ENCODE results near the gene AKTIP. TPM values are rescaled to one million over a fixed set of nuclear protein-coding genes. Genes with fewer than 3 reads are reported as not detected.

The AKTIP gene
- total and polyA plus RNA-seq, 2 of the 4 experiments (the other 2 are of a cell fraction) = 17.7 to 19.9 TPM

DNA sequence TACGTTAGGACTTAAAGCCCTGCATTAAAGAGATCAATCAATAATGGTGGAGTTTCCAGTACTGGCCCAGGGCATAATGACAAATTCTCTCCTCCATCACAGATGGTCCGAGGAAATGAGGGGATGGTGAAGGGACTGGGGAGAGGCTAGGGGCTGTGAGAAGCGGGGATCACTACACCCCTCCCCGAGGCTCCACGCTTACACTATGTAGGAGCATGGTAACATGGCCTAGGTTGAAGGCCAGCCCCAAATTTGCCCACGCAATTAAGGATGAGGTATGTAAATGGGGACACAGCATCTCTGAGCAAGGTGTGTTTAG, 8.0 kb upstream of the AKTIP start:
- Histone ChIP-seq H3K9me1 (ENCODE audit: insufficient read depth, low read length) (no peaks in the 10 kb centered on the region), H2BK15ac (ENCODE audit: low read depth, low read length) (no peak overlapping the region), H2AK5ac (ENCODE audit: low read depth, low read length) (no peak overlapping the region), H2BK120ac (ENCODE audit: low read depth, low read length) (no peak overlapping the region), H4K91ac (ENCODE audit: insufficient read depth, low read depth, low read length) (no peak overlapping the region), H3K9me3 (ENCODE audit: control insufficient read depth, insufficient read depth, low read length) (no peaks in the 10 kb centered on the region), H3K27me3 (ENCODE audit: control insufficient read depth, insufficient read depth, low read length) (peaks cover 2% of the 10 kb centered on the region), H3K56ac (ENCODE audit: extremely low read depth, insufficient read depth, low read length) (no peak overlapping the region), H2AFZ (replicated peaks; ENCODE audit: low read length, poor library complexity) (no peak overlapping the region), H3K36me3 (ENCODE audit: control insufficient read depth, insufficient read depth, low read length) (no peaks in the 10 kb centered on the region), H3K4me1 (ENCODE audit: control insufficient read depth, insufficient read depth, low read length) (no peaks in the 10 kb centered on the region), H4K20me1 (ENCODE audit: insufficient read depth, low read length) (no peaks in the 10 kb centered on the region), H3K9ac (ENCODE audit: low read depth, low read length) (no peak overlapping the region), H3K4ac (ENCODE audit: low read depth, low read length) (no peak overlapping the region), H2BK20ac (ENCODE audit: low read depth, low read length) (no peak overlapping the region), H3K18ac (ENCODE audit: low read depth, low read length) (no peak overlapping the region), H4K8ac (ENCODE audit: low read depth in 2 of 2, low read length in 2 of 2) (no peak overlapping the region), H2BK5ac (ENCODE audit: low read depth, low read length, poor library complexity, severe bottlenecking) (no peak overlapping the region), H3K27ac (ENCODE audit: insufficient read depth, low read length) (no peak overlapping the region), H4K5ac (ENCODE audit: low read depth, low read length) (no peak overlapping the region), H3K4me3 (ENCODE audit: insufficient read depth, low read depth, low read length) (no peak overlapping the region), H3K4me2 (ENCODE audit: low read depth, low read length) (no peak overlapping the region), H3K14ac (replicated peaks; ENCODE audit: low read depth, low read length) (no peak overlapping the region), H3K23ac (ENCODE audit: low read depth, low read length) (no peak overlapping the region), H3K79me1 (ENCODE audit: low read depth in 1 of 2, low read length in 2 of 2) (no peaks in the 10 kb centered on the region), H2AK9ac (replicated peaks; ENCODE audit: low read depth, low read length, poor library complexity) (no peak overlapping the region)
- intact Hi-C loops (cut with micrococcal nuclease) (loop anchor here (10.0 kb wide), 1 partner anchor 1316 kb away; no protein-coding TSS in a partner anchor), dilution Hi-C loops (cut with HindIII; ENCODE audit: low sequenced_read_pairs, unreplicated experiment) (no loop called here), in situ Hi-C loops (cut with MboI; ENCODE audit: low sequenced_read_pairs) (no loop called here)
- ATAC-seq (ENCODE audit: low read depth) = no peak
- DNase-seq = no peak
- no peak for TF ChIP-seq MXI1 (IDR thresholded peaks at IDR 0.05; ENCODE audit: borderline replicate concordance, low read depth, low read length)
- TF ChIP-seq, protein P1, sequence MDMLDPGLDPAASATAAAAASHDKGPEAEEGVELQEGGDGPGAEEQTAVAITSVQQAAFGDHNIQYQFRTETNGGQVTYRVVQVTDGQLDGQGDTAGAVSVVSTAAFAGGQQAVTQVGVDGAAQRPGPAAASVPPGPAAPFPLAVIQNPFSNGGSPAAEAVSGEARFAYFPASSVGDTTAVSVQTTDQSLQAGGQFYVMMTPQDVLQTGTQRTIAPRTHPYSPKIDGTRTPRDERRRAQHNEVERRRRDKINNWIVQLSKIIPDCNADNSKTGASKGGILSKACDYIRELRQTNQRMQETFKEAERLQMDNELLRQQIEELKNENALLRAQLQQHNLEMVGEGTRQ (IDR thresholded peaks at IDR 0.05; ENCODE audit: low read depth, low read length) = no peak
- TF ChIP-seq CHD1 (IDR thresholded peaks at IDR 0.05; ENCODE audit: low read depth, low read length) = no peak
- no peak for TF ChIP-seq NFE2L2 (IDR thresholded peaks at IDR 0.05; ENCODE audit: low read depth, low read length)
- no peak for TF ChIP-seq MAFK (IDR thresholded peaks at IDR 0.05; ENCODE audit: low read depth, low read length)
- TF ChIP-seq RCOR1 (IDR thresholded peaks at IDR 0.05; ENCODE audit: insufficient replicate concordance, low read length) = no peak
- TF ChIP-seq SMC3 (IDR thresholded peaks at IDR 0.05; ENCODE audit: low read depth, low read length) = no peak
- no peak for TF ChIP-seq FOS (IDR thresholded peaks at IDR 0.05; ENCODE audit: low read depth, low read length)
- TF ChIP-seq BHLHE40 (IDR thresholded peaks at IDR 0.05; ENCODE audit: low read depth, low read length) = no peak
- no peak for TF ChIP-seq RFX5 (IDR thresholded peaks at IDR 0.05; ENCODE audit: low read depth, low read length)
- TF ChIP-seq, protein P2, sequence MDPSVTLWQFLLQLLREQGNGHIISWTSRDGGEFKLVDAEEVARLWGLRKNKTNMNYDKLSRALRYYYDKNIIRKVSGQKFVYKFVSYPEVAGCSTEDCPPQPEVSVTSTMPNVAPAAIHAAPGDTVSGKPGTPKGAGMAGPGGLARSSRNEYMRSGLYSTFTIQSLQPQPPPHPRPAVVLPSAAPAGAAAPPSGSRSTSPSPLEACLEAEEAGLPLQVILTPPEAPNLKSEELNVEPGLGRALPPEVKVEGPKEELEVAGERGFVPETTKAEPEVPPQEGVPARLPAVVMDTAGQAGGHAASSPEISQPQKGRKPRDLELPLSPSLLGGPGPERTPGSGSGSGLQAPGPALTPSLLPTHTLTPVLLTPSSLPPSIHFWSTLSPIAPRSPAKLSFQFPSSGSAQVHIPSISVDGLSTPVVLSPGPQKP (IDR thresholded peaks at IDR 0.05; ENCODE audit: borderline replicate concordance, low read depth, low read length) = no peak
- no peak for TF ChIP-seq POLR2A (IDR thresholded peaks at IDR 0.05; ENCODE audit: low read depth, low read length)
- TF ChIP-seq CEBPB (IDR thresholded peaks at IDR 0.05; ENCODE audit: low read depth, low read length) = no peak
- TF ChIP-seq, protein P3, sequence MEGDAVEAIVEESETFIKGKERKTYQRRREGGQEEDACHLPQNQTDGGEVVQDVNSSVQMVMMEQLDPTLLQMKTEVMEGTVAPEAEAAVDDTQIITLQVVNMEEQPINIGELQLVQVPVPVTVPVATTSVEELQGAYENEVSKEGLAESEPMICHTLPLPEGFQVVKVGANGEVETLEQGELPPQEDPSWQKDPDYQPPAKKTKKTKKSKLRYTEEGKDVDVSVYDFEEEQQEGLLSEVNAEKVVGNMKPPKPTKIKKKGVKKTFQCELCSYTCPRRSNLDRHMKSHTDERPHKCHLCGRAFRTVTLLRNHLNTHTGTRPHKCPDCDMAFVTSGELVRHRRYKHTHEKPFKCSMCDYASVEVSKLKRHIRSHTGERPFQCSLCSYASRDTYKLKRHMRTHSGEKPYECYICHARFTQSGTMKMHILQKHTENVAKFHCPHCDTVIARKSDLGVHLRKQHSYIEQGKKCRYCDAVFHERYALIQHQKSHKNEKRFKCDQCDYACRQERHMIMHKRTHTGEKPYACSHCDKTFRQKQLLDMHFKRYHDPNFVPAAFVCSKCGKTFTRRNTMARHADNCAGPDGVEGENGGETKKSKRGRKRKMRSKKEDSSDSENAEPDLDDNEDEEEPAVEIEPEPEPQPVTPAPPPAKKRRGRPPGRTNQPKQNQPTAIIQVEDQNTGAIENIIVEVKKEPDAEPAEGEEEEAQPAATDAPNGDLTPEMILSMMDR (conservative IDR thresholded peaks at IDR 0.05; ENCODE audit: low read depth, low read length) = no peak
- no peak for TF ChIP-seq MAZ (IDR thresholded peaks at IDR 0.05; ENCODE audit: borderline replicate concordance, low read depth, low read length)
- TF ChIP-seq RAD21 (IDR thresholded peaks at IDR 0.05; ENCODE audit: low read length) = no peak
- POLR2A ChIA-PET (ENCODE audit: unreplicated experiment) = no interaction called here
- WGBS, 2 experiments (ENCODE audit: extremely low coverage in 2 of 2, insufficient read length in 1 of 2) = 80% methylated on average over 1 of the region's 6 CpGs; no CpG with 5 or more reads in 1 of the 2 experiments
- CTCF ChIA-PET = no interaction called here
- no TSS peak for BruUV-seq (replicated peaks)
